Astrocyte (in vitro differentiated cells and primary cell): ENCODE results near the gene SOX5.

Experiments used
- CTCF ChIP-seq: IDR thresholded peaks from 2 replicates; pipeline ENCODE4 v1.5.1; 2011; ENCODE audit warnings: low read depth, mild to moderate bottlenecking, inconsistent platforms, low read length, moderate library complexity; ENCODE audit not compliant: insufficient read depth
- EZH2 ChIP-seq: IDR thresholded peaks from 2 replicates; pipeline ENCODE4 v1.6.1; 2012; ENCODE audit warnings: mild to moderate bottlenecking, low read length, inconsistent platforms; ENCODE audit not compliant: insufficient read depth

- no peak for TF ChIP-seq CTCF
- no peak for TF ChIP-seq EZH2
Observed at GRCh38 chr12:23756416-23756815, 193.1 kb downstream of the SOX5 start.
